ENCODE results near the gene DHX57.

The DHX57 gene

DNA sequence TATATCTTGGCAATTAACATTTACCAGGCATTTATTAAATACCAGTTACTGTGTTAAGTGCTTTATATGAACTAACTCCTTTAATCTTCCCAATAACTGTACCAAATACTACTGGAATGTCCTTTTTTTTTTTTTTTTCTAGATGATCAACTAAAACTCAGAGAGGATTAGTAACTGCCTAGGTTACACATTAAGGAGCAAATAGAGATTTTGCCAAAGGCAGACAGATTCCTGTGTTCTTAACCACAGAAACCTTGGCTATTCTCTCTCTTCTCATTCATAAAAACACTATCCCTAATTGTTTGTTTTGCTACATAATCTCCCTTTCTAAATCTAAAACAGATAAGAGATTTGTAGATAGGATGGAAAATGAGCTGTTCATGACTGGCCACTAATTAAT is 13.3 kb downstream of the DHX57 start:
- TF ChIP-seq, protein P1, sequence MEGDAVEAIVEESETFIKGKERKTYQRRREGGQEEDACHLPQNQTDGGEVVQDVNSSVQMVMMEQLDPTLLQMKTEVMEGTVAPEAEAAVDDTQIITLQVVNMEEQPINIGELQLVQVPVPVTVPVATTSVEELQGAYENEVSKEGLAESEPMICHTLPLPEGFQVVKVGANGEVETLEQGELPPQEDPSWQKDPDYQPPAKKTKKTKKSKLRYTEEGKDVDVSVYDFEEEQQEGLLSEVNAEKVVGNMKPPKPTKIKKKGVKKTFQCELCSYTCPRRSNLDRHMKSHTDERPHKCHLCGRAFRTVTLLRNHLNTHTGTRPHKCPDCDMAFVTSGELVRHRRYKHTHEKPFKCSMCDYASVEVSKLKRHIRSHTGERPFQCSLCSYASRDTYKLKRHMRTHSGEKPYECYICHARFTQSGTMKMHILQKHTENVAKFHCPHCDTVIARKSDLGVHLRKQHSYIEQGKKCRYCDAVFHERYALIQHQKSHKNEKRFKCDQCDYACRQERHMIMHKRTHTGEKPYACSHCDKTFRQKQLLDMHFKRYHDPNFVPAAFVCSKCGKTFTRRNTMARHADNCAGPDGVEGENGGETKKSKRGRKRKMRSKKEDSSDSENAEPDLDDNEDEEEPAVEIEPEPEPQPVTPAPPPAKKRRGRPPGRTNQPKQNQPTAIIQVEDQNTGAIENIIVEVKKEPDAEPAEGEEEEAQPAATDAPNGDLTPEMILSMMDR (IDR thresholded peaks at IDR 0.05; ENCODE audit: low read depth, low read length, missing control alignments) = no peak
- in situ Hi-C loops (cut with HindIII; ENCODE audit: low pct_ligation_motif_present, low sequenced_read_pairs) = no loop called here
- Histone ChIP-seq H3K36me3 (replicated peaks) (peaks cover 24% of the 10 kb centered on the region), H3K27ac (no peak overlapping the region), H3K27me3 (replicated peaks) (no peaks in the 10 kb centered on the region), H3K4me3 (ENCODE audit: low read depth, low read length) (no peak overlapping the region)
- DNase-seq = no peak

DNA sequence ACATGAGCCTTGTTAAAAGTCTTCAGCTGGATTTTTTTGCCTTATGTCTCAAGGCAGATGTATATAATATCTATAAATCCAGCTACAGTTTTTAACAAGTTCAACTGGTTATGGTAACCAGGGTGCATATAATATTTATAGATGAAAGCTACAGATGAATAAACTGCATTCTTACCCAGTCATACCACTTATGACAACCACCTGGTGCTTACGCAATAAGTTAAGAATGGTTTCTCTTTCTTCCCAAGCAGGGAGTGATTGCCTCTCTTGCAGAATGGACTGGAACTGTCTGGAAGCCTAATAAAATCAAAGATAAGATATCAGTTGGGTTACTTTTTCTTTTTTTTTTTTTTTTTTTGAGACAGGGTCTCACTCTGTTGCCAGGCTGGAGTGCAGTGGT is 19.6 kb downstream of the DHX57 start:
- Histone ChIP-seq H3K27ac (no peak overlapping the region), H3K4me3 (ENCODE audit: low read depth, low read length) (no peak overlapping the region), H3K36me3 (replicated peaks) (peaks cover 23% of the 10 kb centered on the region), H3K27me3 (replicated peaks) (no peaks in the 10 kb centered on the region)
- no peak for DNase-seq
- in situ Hi-C loops (cut with HindIII; ENCODE audit: low pct_ligation_motif_present, low sequenced_read_pairs) = no loop called here
- TF ChIP-seq, protein P1 (IDR thresholded peaks at IDR 0.05; ENCODE audit: low read depth, low read length, missing control alignments) = no peak

DNA sequence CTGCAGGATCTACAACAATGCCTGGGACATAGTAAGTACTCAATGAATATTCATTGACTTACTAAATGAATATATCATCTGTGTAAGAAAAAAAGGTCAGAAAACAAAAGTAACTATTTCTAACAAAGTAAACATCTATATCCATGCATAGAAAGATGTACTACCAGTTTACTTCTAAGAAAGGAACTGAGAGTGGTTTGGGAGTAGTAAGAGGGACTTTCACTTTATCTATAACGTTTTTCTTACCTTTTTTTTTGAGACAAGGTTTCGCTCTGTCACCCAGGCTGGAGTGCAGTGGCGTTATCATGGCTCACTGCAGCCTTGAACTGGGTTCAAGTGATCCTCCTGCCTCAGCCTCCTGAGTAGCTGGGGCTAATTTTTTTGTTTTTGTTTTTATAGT is 25.7 kb downstream of the DHX57 start:
- in situ Hi-C loops (cut with HindIII; ENCODE audit: low pct_ligation_motif_present, low sequenced_read_pairs) = no loop called here
- Histone ChIP-seq H3K27me3 (replicated peaks) (no peaks in the 10 kb centered on the region), H3K4me3 (ENCODE audit: low read depth, low read length) (no peak overlapping the region), H3K36me3 (replicated peaks) (peaks cover 7% of the 10 kb centered on the region), H3K27ac (no peak overlapping the region)
- TF ChIP-seq, protein P1 (IDR thresholded peaks at IDR 0.05; ENCODE audit: low read depth, low read length, missing control alignments) = no peak
- DNase-seq = no peak

DNA sequence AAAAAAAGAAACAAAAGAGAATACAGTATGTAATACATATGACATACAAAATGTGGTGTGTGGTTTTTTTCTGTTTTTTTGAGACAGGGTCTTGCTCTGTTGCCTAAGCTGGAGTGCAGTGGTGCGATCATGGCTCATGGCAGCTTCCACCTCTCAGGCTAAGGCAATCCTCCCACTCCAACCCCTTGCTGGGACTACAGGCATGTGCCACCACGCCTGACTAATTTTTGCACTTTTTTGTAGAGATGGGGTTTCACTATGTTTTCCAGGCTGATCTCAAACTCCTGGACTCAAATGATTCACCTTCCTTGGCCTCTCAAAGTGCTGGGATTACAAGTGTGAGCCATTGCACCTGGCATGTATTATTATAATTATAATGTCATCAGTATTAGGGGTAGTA is 38.9 kb downstream of the DHX57 start:
- H3K27ac ChIP-seq = no peak overlapping the region
- in situ Hi-C loops (cut with HindIII; ENCODE audit: low pct_ligation_motif_present, low sequenced_read_pairs) = no loop called here

GRCh38 chr2:38835990-38836389 is 39.7 kb downstream of the DHX57 start:
- DNase-seq = no peak
- Histone ChIP-seq H3K27me3 (replicated peaks) (no peaks in the 10 kb centered on the region), H3K4me3 (ENCODE audit: low read depth, low read length) (no peak overlapping the region), H3K36me3 (replicated peaks) (peaks cover 11% of the 10 kb centered on the region), H3K27ac (no peak overlapping the region)
- TF ChIP-seq, protein P1 (IDR thresholded peaks at IDR 0.05; ENCODE audit: low read depth, low read length, missing control alignments) = no peak
- in situ Hi-C loops (cut with HindIII; ENCODE audit: low pct_ligation_motif_present, low sequenced_read_pairs) = no loop called here

More for the DNA sequence above, 38.9 kb downstream of the DHX57 start:
- H3K27me3 ChIP-seq (replicated peaks) = no peaks in the 10 kb centered on the region
- DNase-seq = no peak
- H3K36me3 ChIP-seq (replicated peaks) = peaks cover 11% of the 10 kb centered on the region
- TF ChIP-seq, protein P1 (IDR thresholded peaks at IDR 0.05; ENCODE audit: low read depth, low read length, missing control alignments) = no peak
- H3K4me3 ChIP-seq (ENCODE audit: low read depth, low read length) = no peak overlapping the region

GRCh38 chr2:38835015-38835601 is 40.6 kb downstream of the DHX57 start:
- DNase-seq = peak; percentile 6
- Histone ChIP-seq H3K4me3 (ENCODE audit: low read depth, low read length) (no peak overlapping the region), H3K36me3 (replicated peaks) (peaks cover 11% of the 10 kb centered on the region), H3K27me3 (replicated peaks) (no peaks in the 10 kb centered on the region), H3K27ac (no peak overlapping the region)
- in situ Hi-C loops (cut with HindIII; ENCODE audit: low pct_ligation_motif_present, low sequenced_read_pairs) = no loop called here
- TF ChIP-seq, protein P1 (IDR thresholded peaks at IDR 0.05; ENCODE audit: low read depth, low read length, missing control alignments) = peak; percentile 34

Measured in brain microvascular endothelial cell (primary cell).